HepG2 (cell line): ENCODE measurements around the gene TXNRD1. TPM values are rescaled to one million over a fixed set of nuclear protein-coding genes. Genes with fewer than 3 reads are reported as not detected.
A peak's percentile ranks its signal among the peaks of the same experiment; 100 is the strongest.

ENCODE experiments used
- ATAC-seq: fragments of 200-7000 bp; cut with Tn5 transposase; 3 replicates; pipeline ENCODE4 v1.9.1; 2020; ENCODE audit warnings: mild to moderate bottlenecking, moderate library complexity
- BruUV-seq: library from RNA; stranded (reverse); fragments of 400-500 nt; replicated peaks from 2 replicates; lab custom pipeline; 2021; lab: Mats Ljungman, UMichigan
- CTCF ChIA-PET: fragments of 300-600 bp; formaldehyde crosslinking; extraction: SDS; loops from one replicate; lab custom pipeline; 2021; ENCODE audit warnings: low total read pairs, inconsistent platforms, low intra/inter-chr PET ratio; lab: Yijun Ruan, JAX
- POLR2A ChIA-PET: fragments of 350-600 bp; sonication (Branson Sonifier 250); formaldehyde crosslinking; loops from one replicate; lab custom pipeline; 2020; ENCODE audit warnings: antibody characterized with exemption, inconsistent platforms; lab: Yijun Ruan, JAX
- DNase-seq: peaks from one replicate; pipeline ENCODE4 v3.0.0-alpha.2; 2015; ENCODE audit warnings: low spot score
- FAIRE-seq: peaks from 3 replicates; lab custom pipeline; 2011; peaks lifted over from hg19 to GRCh38; lab: Jason Lieb, UNC
- H2AFZ ChIP-seq: one replicate; pipeline ENCODE4 v1.6.1; 2011; ENCODE audit warnings: low read length, inconsistent platforms
- H3K27ac ChIP-seq: fragments of 300-600 bp; 3 replicates; pipeline ENCODE4 v1.8.0; 2011; ENCODE audit warnings: mixed run types, mild to moderate bottlenecking, mixed read lengths, low read length, inconsistent platforms; ENCODE audit not compliant: insufficient read depth; ENCODE audit errors: extremely low read length
- H3K27me3 ChIP-seq, 2 experiments: fragments of 200-600 bp in 1 of 2; 2 replicates in 1 of 2; 3 replicates in 1 of 2; pipeline versions ENCODE4 v1.6.0 to v1.8.0; 2011; ENCODE audit warnings: low read length in 2 of 2, mild to moderate bottlenecking in 2 of 2, moderate library complexity in 2 of 2, inconsistent platforms in 1 of 2; ENCODE audit not compliant: insufficient read depth in 2 of 2, control insufficient read depth in 1 of 2
- H3K36me3 ChIP-seq, 2 experiments: fragments of 200-600 bp in 1 of 2; replicated peaks in 1 of 2; 2 replicates in 1 of 2; 3 replicates in 1 of 2; pipeline versions ENCODE4 v1.5.1 to v1.8.0; 2011; ENCODE audit warnings: low read length in 2 of 2, inconsistent platforms in 1 of 2; ENCODE audit not compliant: insufficient read depth in 2 of 2, control insufficient read depth in 1 of 2
- H3K4me1 ChIP-seq: 2 replicates; pipeline ENCODE4 v1.5.1; 2012; ENCODE audit warnings: low read length, inconsistent platforms; ENCODE audit not compliant: insufficient read depth
- H3K4me2 ChIP-seq: 2 replicates; pipeline ENCODE4 v1.6.0; 2011; ENCODE audit warnings: low read depth, low read length, inconsistent platforms
- H3K4me3 ChIP-seq, 3 experiments: fragments of 200-600 bp in 1 of 3; sonication (generic), shearing (Covaris generic) in 1 of 3; replicated peaks in 1 of 3; 2 replicates each; pipeline ENCODE4 v1.5.1; 2011 to 2016; ENCODE audit warnings: low read length in 3 of 3, inconsistent platforms in 2 of 3, low read depth in 2 of 3, mild to moderate bottlenecking in 2 of 3, control low read depth in 1 of 3, mixed read lengths in 1 of 3; ENCODE audit not compliant: insufficient read depth in 1 of 3
- H3K79me2 ChIP-seq: one replicate; pipeline ENCODE4 v1.6.1; 2011; ENCODE audit warnings: low read length, inconsistent platforms; ENCODE audit not compliant: insufficient read depth
- H3K9ac ChIP-seq: 2 replicates; pipeline ENCODE4 v1.6.0; 2011; ENCODE audit warnings: mild to moderate bottlenecking, low read depth, low read length, inconsistent platforms; ENCODE audit not compliant: insufficient read depth
- H3K9me3 ChIP-seq: 2 replicates; pipeline ENCODE4 v1.5.1; 2012; ENCODE audit warnings: mild to moderate bottlenecking, low read length
- H4K20me1 ChIP-seq: 2 replicates; pipeline ENCODE4 v1.6.0; 2011; ENCODE audit warnings: inconsistent platforms, mild to moderate bottlenecking, low read length, moderate library complexity; ENCODE audit not compliant: insufficient read depth
- ARID2 ChIP-seq: sonication (generic); formaldehyde crosslinking; IDR thresholded peaks from 2 replicates; pipeline ENCODE4 v1.8.1; 2022; ENCODE audit warnings: mild to moderate bottlenecking, missing genetic modification reagents, borderline replicate concordance
- CC2D1A ChIP-seq: sonication (generic); formaldehyde crosslinking; IDR thresholded peaks from 2 replicates; pipeline ENCODE4 v1.8.1; 2023; ENCODE audit warnings: mild to moderate bottlenecking, missing genetic modification reagents
- GRHL1 ChIP-seq: sonication (generic); formaldehyde crosslinking; conservative IDR thresholded peaks from 2 replicates; pipeline ENCODE4 v1.8.0; 2022; ENCODE audit warnings: missing genetic modification reagents
- NFATC3 ChIP-seq: sonication (generic); formaldehyde crosslinking; IDR thresholded peaks from 2 replicates; pipeline ENCODE4 v1.5.1; 2020; ENCODE audit warnings: mild to moderate bottlenecking, missing genetic modification reagents
- RBM22 ChIP-seq: fragments of 200-400 bp; formaldehyde crosslinking; optimal IDR thresholded peaks from 2 replicates; pipeline ENCODE3; 2017; ENCODE audit warnings: mild to moderate bottlenecking, low read length, moderate library complexity
- RFX1 ChIP-seq: fragments of 450-650 bp; IDR thresholded peaks from 2 replicates; pipeline ENCODE4 v1.6.1; 2017
- SIN3B ChIP-seq: fragments of 150-350 bp; IDR thresholded peaks from 2 replicates; pipeline ENCODE4 v1.6.1; 2014; ENCODE audit warnings: low read length
- SSRP1 ChIP-seq: IDR thresholded peaks from 2 replicates; pipeline ENCODE4 v1.6.1; 2016; ENCODE audit warnings: control low read depth
- TBL1XR1 ChIP-seq: fragments of 150-350 bp; IDR thresholded peaks from 2 replicates; pipeline ENCODE4 v1.6.1; 2014; ENCODE audit warnings: borderline replicate concordance, low read length; ENCODE audit not compliant: partially characterized antibody
- TIGD3 ChIP-seq: sonication (generic); formaldehyde crosslinking; IDR thresholded peaks from 2 replicates; pipeline ENCODE4 v1.5.1; 2020; ENCODE audit warnings: mild to moderate bottlenecking, missing genetic modification reagents, borderline replicate concordance
- ZBED4 ChIP-seq: sonication (generic); formaldehyde crosslinking; IDR thresholded peaks from 2 replicates; pipeline ENCODE4 v1.4.0; 2020; ENCODE audit warnings: missing genetic modification reagents, borderline replicate concordance
- ZNF558 ChIP-seq: sonication (generic); formaldehyde crosslinking; IDR thresholded peaks from 2 replicates; pipeline ENCODE4 v1.9.0; 2022; ENCODE audit warnings: mild to moderate bottlenecking, missing genetic modification reagents, borderline replicate concordance
- ZNF652 ChIP-seq: IDR thresholded peaks from 2 replicates; pipeline ENCODE4 v1.6.1; 2016; ENCODE audit warnings: low read depth, borderline replicate concordance
- WGBS: methylation state at CpG from one replicate; pipeline ENCODE4 v1.1.6; 2017; ENCODE audit warnings: low lambda C conversion rate; 5-methylcytosine and 5-hydroxymethylcytosine counted together
- in situ Hi-C: cut with HindIII; loops from 2 replicates; pipeline ENCODE4 v1.10.0; 2017; ENCODE audit warnings: low pct_unique_long_range_greater_than_20kb; ENCODE audit not compliant: extremely low pct_ligation_motif_present
- intact Hi-C: fragments of 100-400 bp; cut with micrococcal nuclease; formaldehyde crosslinking; loops from one replicate; pipeline ENCODE4 v1.10.0; 2022; ENCODE audit not compliant: unreplicated experiment
- polyA plus RNA-seq, 8 experiments: library from polyadenylated mRNA; depleted of rRNA in 3 of 8; stranded (reverse) in 7 of 8; unstranded in 1 of 8; fragments of >200 nt; fragmentation: Illumina TruSeq in 4 of 8; extraction: Trizol in 4 of 8; gene quantifications; 2 replicates each; pipeline versions ENCODE4 v1.2.1 to v1.2.3, GENCODE V29; 2011 to 2016; ENCODE audit warnings: low read depth in 4 of 8, missing spikeins in 1 of 8, mixed read lengths in 1 of 8; ENCODE audit not compliant: insufficient read depth in 1 of 8
- total RNA-seq, 5 experiments: library from RNA; depleted of rRNA; stranded (reverse); fragments of >200 nt; fragmentation: Illumina TruSeq; extraction: Trizol; gene quantifications; 2 replicates each; pipeline ENCODE4 v1.2.3, GENCODE V29; 2016; ENCODE audit warnings: low read depth in 1 of 5

Gene TXNRD1
- total and polyA plus RNA-seq, 2 of the 13 experiments (the other 11 are each of a cell fraction or from before 2014, with no cell fraction given): 54.0 to 190 TPM

- FAIRE-seq (no peak), ATAC-seq (no peak), DNase-seq (no peak)
- H3K27ac ChIP-seq: no peak overlapping the region
- H3K36me3 ChIP-seq: peaks cover 8 to 23% of the 10 kb centered on the region in 2 experiments
- peaks cover 6% of the 10 kb centered on the region; the same call in 1 of the 2 replicates for H3K4me1 ChIP-seq
- in situ Hi-C loops: no loop called here
- no peak overlapping the region for H3K4me3 ChIP-seq
- no peak overlapping the region for H2AFZ ChIP-seq
- no peak overlapping the region for H3K4me2 ChIP-seq
- intact Hi-C loops: no loop called here
- H3K79me2 ChIP-seq: no peaks in the 10 kb centered on the region
- 75% methylated on average over 6 of the region's 6 CpGs for WGBS
- no peaks in the 10 kb centered on the region for H3K9me3 ChIP-seq
- H3K27me3 ChIP-seq: no peaks in the 10 kb centered on the region
- no peak for TF ChIP-seq RFX1
- TF ChIP-seq NFATC3: no peak
- TF ChIP-seq TIGD3 (CRISPR knock-in tag): no peak
- peak; percentile 16 for TF ChIP-seq RBM22
- 0 out of 2 replicates have a peak, but pooled peaks have one; percentile 43 for TF ChIP-seq SSRP1 (CRISPR knock-in tag)
- TF ChIP-seq ARID2 (CRISPR knock-in tag): no peak
- TF ChIP-seq GRHL1 (CRISPR knock-in tag): no peak
- no peak for TF ChIP-seq ZNF558 (CRISPR knock-in tag)
- TF ChIP-seq SIN3B: no peak
- TF ChIP-seq ZNF652 (CRISPR knock-in tag): 0 out of 2 replicates have a peak, but pooled peaks have one; percentile 14
- TF ChIP-seq ZBED4 (CRISPR knock-in tag): no peak
- no peak for TF ChIP-seq CC2D1A (CRISPR knock-in tag)
- TF ChIP-seq TBL1XR1: no peak
- H4K20me1 ChIP-seq: peaks cover 6% of the 10 kb centered on the region; the same call in 1 of the 2 replicates
- CTCF ChIA-PET: no interaction called here
- POLR2A ChIA-PET: no interaction called here
- H3K9ac ChIP-seq: no peak overlapping the region
- BruUV-seq: no TSS peak
Observed at GRCh38 chr12:104354167-104354867, 138.7 kb downstream of the TXNRD1 start.
